ENCODE data around the gene CLTC. TPM values are rescaled to one million over a fixed set of nuclear protein-coding genes. Genes with fewer than 3 reads are reported as not detected.

The CLTC gene
- total and polyA plus RNA-seq, 2 of the 13 experiments (the other 11 are each of a cell fraction or from before 2014, with no cell fraction given) = 134 to 283 TPM

DNA sequence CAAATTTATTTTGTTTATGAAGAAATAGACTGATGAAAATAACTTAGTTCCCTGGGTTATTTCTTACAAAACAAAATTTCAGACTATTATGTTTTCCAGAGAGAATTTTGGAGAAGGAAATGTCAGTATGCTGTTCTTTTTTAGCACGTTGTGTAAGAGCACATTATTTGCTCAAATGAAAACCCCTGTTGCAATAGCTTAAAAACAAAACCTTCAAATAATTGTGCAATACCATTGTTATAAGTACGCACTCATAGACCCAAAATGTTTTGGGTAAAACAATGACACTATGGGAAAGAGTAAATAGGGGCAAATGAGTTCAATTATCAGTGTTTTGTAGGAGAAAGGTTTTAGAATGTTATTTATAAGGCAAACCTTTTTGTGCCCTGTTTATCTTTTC lies 106.0 kb downstream of the CLTC start (continued):
- TF ChIP-seq ZNF562 (CRISPR knock-in tag; IDR thresholded peaks at IDR 0.05; ENCODE audit: borderline replicate concordance) (no peak), LBX2 (CRISPR knock-in tag; IDR thresholded peaks at IDR 0.05; ENCODE audit: borderline replicate concordance) (no peak), BCL6 (CRISPR knock-in tag; IDR thresholded peaks at IDR 0.05) (peak; percentile 65; the same call in 1 of the 2 replicates), KLF16 (CRISPR knock-in tag; IDR thresholded peaks at IDR 0.05) (peak in 1 of 2 experiments; percentile 66; a peak in 1 of 4 replicates), SMC3 (IDR thresholded peaks at IDR 0.05; ENCODE audit: low read length) (peak; percentile 10; the same call in 1 of the 2 replicates), LCORL (IDR thresholded peaks at IDR 0.05) (peak; percentile 98), LCORL (CRISPR knock-in tag; IDR thresholded peaks at IDR 0.05) (peak; percentile 98), HDAC2 (CRISPR knock-in tag; IDR thresholded peaks at IDR 0.05) (peak; percentile 75), ERF (CRISPR knock-in tag; IDR thresholded peaks at IDR 0.05) (no peak), ZNF782 (CRISPR knock-in tag; IDR thresholded peaks at IDR 0.05; ENCODE audit: borderline replicate concordance) (no peak), TBX3 (IDR thresholded peaks at IDR 0.05; ENCODE audit: borderline replicate concordance) (no peak), RCOR2 (CRISPR knock-in tag; IDR thresholded peaks at IDR 0.05) (peak; percentile 86), HCFC1 (IDR thresholded peaks at IDR 0.05; ENCODE audit: low read depth, low read length) (no peak), MEIS1 (CRISPR knock-in tag; IDR thresholded peaks at IDR 0.05; ENCODE audit: borderline replicate concordance) (no peak), THAP11 (CRISPR knock-in tag; IDR thresholded peaks at IDR 0.05) (peak; percentile 65), NFE2L2 (IDR thresholded peaks at IDR 0.05; ENCODE audit: low read length) (no peak), PHB2 (IDR thresholded peaks at IDR 0.05; ENCODE audit: partially characterized antibody) (no peak), IRF2 (CRISPR knock-in tag; IDR thresholded peaks at IDR 0.05) (no peak), ARID5B (CRISPR knock-in tag; IDR thresholded peaks at IDR 0.05) (peak; percentile 95), ZNF264 (CRISPR knock-in tag; IDR thresholded peaks at IDR 0.05) (peak; percentile 67; the same call in 1 of the 2 replicates), KLF9 (CRISPR knock-in tag; IDR thresholded peaks at IDR 0.05; ENCODE audit: low read depth) (peak; percentile 65; the same call in 1 of the 2 replicates), SIN3B (IDR thresholded peaks at IDR 0.05; ENCODE audit: low read length) (no peak), ZBTB42 (CRISPR knock-in tag; IDR thresholded peaks at IDR 0.05) (no peak), KLF13 (CRISPR knock-in tag; IDR thresholded peaks at IDR 0.05) (no peak), PRPF4 (IDR thresholded peaks at IDR 0.05; ENCODE audit: low read depth, low read length, poor library complexity, severe bottlenecking) (no peak), ZNF556 (CRISPR knock-in tag; IDR thresholded peaks at IDR 0.05; ENCODE audit: borderline replicate concordance) (no peak), TP53 (CRISPR knock-in tag; conservative IDR thresholded peaks at IDR 0.05) (no peak), RELA (CRISPR knock-in tag; IDR thresholded peaks at IDR 0.05) (no peak), ZNF878 (CRISPR knock-in tag; IDR thresholded peaks at IDR 0.05) (no peak), MIER2 (CRISPR knock-in tag; IDR thresholded peaks at IDR 0.05) (no peak), ZKSCAN5 (CRISPR knock-in tag; IDR thresholded peaks at IDR 0.05) (no peak)
- TF ChIP-seq, protein P1, sequence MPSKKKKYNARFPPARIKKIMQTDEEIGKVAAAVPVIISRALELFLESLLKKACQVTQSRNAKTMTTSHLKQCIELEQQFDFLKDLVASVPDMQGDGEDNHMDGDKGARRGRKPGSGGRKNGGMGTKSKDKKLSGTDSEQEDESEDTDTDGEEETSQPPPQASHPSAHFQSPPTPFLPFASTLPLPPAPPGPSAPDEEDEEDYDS (CRISPR knock-in tag; IDR thresholded peaks at IDR 0.05) = 0 out of 2 replicates have a peak, but pooled peaks have one; percentile 16
